WTC11 (cell line): ENCODE data around the gene MRTFA.

Experiments used
- ATF2 ChIP-seq: sonication (generic); formaldehyde crosslinking; IDR thresholded peaks from 2 replicates; pipeline ENCODE4 v1.8.1; 2022; ENCODE audit warnings: low read depth, missing genetic modification reagents, borderline replicate concordance
- CREB1 ChIP-seq: sonication (generic); formaldehyde crosslinking; IDR thresholded peaks from 2 replicates; pipeline ENCODE4 v1.8.0; 2023; ENCODE audit warnings: mild to moderate bottlenecking, missing genetic modification reagents
- CTCF ChIP-seq: fragments of 200-600 bp; IDR thresholded peaks from 2 replicates; pipeline ENCODE4 v1.8.0; 2022; ENCODE audit warnings: antibody characterized with exemption
- FOXK1 ChIP-seq: sonication (generic); formaldehyde crosslinking; IDR thresholded peaks from 2 replicates; pipeline ENCODE4 v1.8.0; 2022; ENCODE audit warnings: mild to moderate bottlenecking, moderate library complexity, missing genetic modification reagents
- FOXP4 ChIP-seq: sonication (generic); formaldehyde crosslinking; IDR thresholded peaks from 2 replicates; pipeline ENCODE4 v1.8.0; 2022; ENCODE audit warnings: mild to moderate bottlenecking, missing genetic modification reagents
- GABPB1 ChIP-seq: sonication (generic); formaldehyde crosslinking; IDR thresholded peaks from 2 replicates; pipeline ENCODE4 v1.8.1; 2023; ENCODE audit warnings: mild to moderate bottlenecking, missing genetic modification reagents
- MAX ChIP-seq: sonication (generic); formaldehyde crosslinking; IDR thresholded peaks from 2 replicates; pipeline ENCODE4 v1.8.0; 2022; ENCODE audit warnings: mild to moderate bottlenecking, missing genetic modification reagents
- MLX ChIP-seq: sonication (generic); formaldehyde crosslinking; IDR thresholded peaks from 2 replicates; pipeline ENCODE4 v1.8.1; 2023; ENCODE audit warnings: mild to moderate bottlenecking, missing genetic modification reagents, moderate library complexity
- RELA ChIP-seq: sonication (generic); formaldehyde crosslinking; IDR thresholded peaks from 2 replicates; pipeline ENCODE4 v1.8.1; 2022; ENCODE audit warnings: missing genetic modification reagents, mild to moderate bottlenecking, borderline replicate concordance

GRCh38 chr22:40567106-40567505 is 69.4 kb downstream of the MRTFA start:
- TF ChIP-seq CTCF (no peak), MAX (CRISPR knock-in tag) (no peak), CREB1 (CRISPR knock-in tag) (no peak), RELA (CRISPR knock-in tag) (no peak), FOXP4 (no peak), MLX (no peak), FOXK1 (CRISPR knock-in tag) (no peak), ATF2 (no peak), GABPB1 (CRISPR knock-in tag) (no peak)
